Cardiac septum (tissue), 1 donor: Measurements from ENCODE around the gene EMX2. TPM values are rescaled to one million over a fixed set of nuclear protein-coding genes. Genes with fewer than 3 reads are reported as not detected.
A peak's percentile ranks its signal among the peaks of the same experiment; 100 is the strongest.

Experiments used
- DNase-seq: peaks from one replicate; pipeline ENCODE4 v3.0.0-alpha.2; 2020; ENCODE audit warnings: low spot score
- intact Hi-C: fragments of 100-400 bp; cut with DNase I; formaldehyde crosslinking; loops from one replicate; pipeline ENCODE4 v1.14.0; 2022
- total RNA-seq: library from RNA; stranded (reverse); fragmentation: NEBNext Ultra II Directional; extraction: Animal tissue kit (Norgen Biotek cat#: 25700); gene quantifications from one replicate; pipeline ENCODE4 v1.2.1, GENCODE V29; 2021
- donor health status: DM: no; HTN: no; CAD: no.

EMX2 gene
- total RNA-seq, 1 donor from 2014 or later: 0.19 TPM

GRCh38 chr10:117552701-117553141 is 10.2 kb downstream of the EMX2 start:
- DNase-seq: no peak
- intact Hi-C loops: no loop called here

DNA sequence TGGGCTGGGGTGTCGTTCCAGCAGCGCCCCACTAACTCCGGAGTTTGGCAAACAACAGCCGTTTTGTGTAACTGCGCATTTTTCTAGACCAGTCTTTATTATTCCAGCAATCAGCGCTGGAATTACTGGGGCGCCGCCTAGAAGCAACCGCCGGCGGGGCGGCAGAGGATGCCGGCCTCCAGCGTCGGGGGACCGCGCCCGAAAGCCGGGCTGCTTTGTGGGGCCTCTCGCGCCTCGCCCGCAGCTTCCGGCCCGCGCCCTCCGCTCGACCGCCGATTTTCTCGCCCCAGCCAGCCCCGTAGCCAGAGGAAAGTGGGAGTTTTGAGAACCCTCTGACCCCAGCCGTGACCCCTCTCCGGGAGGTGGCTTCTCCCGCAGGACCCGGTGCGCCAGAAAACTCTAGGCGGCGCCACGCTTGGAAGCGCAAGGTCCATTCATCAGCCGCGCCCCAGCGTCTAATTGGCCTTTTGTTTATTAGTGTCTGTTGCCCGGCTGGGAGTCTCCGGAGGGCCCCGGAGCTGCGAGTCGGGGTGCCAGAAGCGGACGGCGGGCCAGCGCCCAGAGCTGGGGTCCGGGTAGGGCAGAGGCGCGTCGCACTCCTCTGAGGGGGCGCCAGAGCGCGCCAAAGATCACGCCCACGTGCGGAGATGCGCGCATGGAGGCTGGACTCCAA is 10.7 kb downstream of the EMX2 start:
- intact Hi-C loops: no loop called here
- DNase-seq: no peak

- intact Hi-C loops: no loop called here
- no peak for DNase-seq
Observed at GRCh38 chr10:117553815-117554172, 11.2 kb downstream of the EMX2 start.

DNA sequence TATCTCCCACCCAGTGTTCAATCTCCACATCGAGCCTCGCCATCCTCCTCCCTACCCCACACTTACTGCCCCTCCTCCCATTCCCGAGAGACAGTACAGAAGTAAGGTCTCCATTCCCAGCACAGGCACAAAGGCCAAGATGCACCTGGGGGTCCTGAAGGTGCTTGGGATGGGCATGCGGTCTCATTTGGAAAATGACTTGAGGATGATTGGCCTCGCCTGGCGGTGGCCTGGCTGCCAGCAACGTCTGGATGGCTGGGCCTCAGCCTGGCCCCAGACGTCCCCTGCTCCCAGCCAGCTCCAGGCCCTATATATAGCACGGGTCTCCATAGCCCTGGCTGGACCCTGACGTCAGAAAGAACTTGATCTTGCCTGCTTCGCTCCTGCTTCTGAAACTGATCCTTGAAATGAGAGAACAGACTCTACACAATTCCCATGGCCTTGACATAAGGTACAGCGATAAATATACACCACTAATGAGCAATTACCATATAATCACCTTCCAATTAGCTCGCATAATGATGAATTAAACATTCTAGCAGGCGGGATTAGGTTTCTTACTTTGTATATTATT is 11.8 kb downstream of the EMX2 start:
- intact Hi-C loops: no loop called here
- no peak for DNase-seq

DNA sequence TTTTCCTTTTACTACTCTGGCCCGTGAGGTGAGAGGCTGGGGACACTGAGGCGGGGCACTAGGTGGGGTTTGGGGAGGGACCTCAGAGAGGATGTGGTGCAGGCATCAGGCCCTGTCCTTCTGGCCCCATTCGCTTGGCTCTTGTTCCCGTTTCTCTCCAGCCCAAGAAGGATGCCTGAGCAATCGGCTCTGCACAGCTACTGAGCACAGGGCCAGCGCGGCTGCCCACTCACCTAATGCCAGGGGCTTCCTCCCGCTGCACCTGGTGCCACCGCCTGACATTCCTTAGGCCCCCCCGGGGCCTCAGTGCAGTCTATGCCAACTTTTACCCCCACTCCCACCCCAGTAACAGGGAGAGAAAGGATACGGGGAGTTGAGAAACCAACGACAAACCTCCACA is 12.5 kb downstream of the EMX2 start:
- DNase-seq: no peak
- intact Hi-C loops: no loop called here

DNA sequence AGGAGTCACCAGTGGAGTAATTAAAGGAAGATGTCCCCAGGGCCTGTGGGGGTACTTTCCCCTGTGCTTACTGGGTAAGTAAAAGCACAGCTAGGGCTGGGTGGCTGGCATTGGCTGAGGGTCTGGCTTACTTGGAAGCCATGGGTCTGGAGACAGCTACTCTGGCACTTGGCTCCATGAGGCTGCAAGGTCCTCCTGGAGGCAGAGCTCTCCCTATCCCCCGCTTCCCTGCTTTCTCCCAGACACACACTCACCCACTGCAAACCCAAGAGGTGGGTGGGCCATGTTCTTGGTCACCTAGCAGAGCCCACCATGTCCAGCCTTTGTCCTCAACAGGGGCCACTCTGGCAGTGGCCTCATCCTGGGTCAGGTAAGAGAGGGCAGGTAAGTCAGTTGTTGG is 13.3 kb downstream of the EMX2 start:
- intact Hi-C loops: no loop called here
- no peak for DNase-seq

DNA sequence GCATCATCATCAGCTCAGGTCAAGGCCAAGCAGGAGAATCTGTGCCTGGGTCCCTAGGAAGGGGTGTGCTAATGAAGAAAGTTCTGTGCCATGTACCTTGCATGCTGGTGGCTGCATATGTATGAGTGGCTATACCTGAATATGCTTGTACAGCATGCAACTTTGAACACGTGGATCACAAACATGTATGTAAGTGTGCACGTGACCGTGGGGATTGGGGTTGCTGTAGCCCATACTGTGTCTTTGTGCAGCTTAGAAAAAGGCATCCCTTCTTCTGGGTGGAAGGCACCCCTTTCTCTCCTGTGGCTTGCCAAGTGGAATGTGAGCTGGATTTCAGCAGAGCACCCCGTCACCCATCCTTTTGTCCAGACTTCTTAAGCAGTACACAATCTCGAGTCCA is 13.8 kb downstream of the EMX2 start:
- no peak for DNase-seq
- intact Hi-C loops: no loop called here

- DNase-seq: no peak
Observed at GRCh38 chr10:117559712-117560111, 17.2 kb downstream of the EMX2 start.

GRCh38 chr10:117560942-117561341 is 18.4 kb downstream of the EMX2 start:
- intact Hi-C loops: no loop called here
- DNase-seq: no peak

More at GRCh38 chr10:117559712-117560111, 17.2 kb downstream of the EMX2 start:
- intact Hi-C loops: no loop called here

GRCh38 chr10:117562220-117562619 is 19.7 kb downstream of the EMX2 start:
- intact Hi-C loops: no loop called here
- no peak for DNase-seq

DNA sequence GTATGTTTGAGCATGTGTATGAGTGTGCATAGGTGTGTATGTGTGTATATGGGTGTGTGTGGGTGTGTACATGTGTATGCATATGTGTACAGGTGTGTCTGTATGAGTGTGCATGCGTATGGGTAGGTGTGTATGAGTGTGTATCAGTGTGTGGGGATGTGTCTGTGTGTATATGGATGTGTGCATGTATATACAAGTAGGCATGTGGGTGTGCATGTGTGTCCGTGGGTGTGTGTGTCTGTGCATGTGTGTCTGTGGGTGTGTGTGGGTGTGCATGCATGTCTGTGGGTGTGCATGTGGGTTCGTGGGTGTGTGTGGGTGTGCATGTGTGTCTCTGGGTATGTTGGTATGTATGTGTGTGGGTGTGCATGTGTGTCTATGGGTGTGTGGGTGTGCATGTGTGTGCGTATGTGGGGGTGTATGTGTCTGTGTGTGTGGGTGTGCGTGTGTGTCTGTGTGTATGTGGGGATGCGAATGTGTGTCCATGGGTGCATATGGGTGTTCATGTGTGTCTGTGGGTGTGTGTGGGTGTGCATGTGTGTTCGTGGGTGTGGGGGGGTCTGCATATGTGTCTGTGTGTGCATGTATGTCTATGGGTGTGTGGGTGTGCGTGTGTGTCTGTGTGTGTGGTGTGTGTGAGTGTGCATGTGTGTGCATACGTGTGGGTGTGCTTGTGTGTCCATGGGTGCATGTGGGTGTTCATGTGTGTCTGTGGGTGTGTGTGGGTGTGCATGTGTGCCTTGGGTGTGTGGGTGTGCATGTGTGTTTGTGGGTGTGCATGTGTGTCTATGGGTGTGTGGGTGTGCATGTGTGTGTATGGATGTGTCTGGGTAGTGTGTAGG is 20.6 kb downstream of the EMX2 start:
- intact Hi-C loops: no loop called here
- no peak for DNase-seq

DNA sequence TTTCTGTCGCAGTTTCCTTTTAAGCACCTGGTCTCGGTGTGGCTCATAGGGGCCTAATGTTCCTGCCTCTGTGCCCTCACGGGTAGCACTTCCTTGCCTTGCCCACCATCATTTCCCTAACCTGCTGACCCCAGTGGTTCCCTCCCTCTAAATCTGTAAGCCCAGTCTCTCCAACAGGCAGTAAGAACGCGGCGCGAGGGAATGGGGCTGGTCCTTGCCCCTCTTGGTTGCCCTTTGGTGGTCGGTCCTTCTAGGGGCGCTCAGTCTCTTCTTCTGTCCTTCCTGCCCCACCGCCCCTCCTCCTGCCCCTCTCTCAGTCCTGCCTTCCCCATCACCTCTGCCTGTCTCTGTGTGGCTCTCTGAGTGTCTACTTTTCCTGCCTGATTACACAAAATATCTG is 21.2 kb downstream of the EMX2 start:
- intact Hi-C loops: no loop called here

GRCh38 chr10:117565068-117565467 is 22.5 kb downstream of the EMX2 start:
- intact Hi-C loops: no loop called here
- DNase-seq: no peak

More for the DNA sequence above, 21.2 kb downstream of the EMX2 start:
- no peak for DNase-seq

DNA sequence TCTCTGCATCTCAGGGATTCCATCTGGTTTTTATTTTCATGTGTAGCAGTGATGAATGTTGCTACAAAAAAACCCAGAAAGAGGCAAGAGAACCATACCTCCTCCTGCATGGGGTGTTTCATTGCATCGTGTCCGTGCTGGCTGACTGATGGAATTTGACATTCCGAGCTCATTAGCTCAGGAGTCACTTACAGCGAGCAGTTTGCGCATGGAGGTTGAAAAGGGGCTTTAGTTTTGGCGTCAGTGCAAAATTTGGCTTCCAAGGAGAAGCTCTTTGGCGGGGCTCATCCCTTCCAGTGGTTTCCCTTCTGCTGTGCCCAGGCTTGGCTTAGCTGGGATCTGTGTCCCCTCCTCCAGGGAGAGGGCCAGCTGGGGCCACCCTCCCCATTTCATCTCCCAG is 25.8 kb downstream of the EMX2 start:
- intact Hi-C loops: no loop called here
- DNase-seq: no peak

DNA sequence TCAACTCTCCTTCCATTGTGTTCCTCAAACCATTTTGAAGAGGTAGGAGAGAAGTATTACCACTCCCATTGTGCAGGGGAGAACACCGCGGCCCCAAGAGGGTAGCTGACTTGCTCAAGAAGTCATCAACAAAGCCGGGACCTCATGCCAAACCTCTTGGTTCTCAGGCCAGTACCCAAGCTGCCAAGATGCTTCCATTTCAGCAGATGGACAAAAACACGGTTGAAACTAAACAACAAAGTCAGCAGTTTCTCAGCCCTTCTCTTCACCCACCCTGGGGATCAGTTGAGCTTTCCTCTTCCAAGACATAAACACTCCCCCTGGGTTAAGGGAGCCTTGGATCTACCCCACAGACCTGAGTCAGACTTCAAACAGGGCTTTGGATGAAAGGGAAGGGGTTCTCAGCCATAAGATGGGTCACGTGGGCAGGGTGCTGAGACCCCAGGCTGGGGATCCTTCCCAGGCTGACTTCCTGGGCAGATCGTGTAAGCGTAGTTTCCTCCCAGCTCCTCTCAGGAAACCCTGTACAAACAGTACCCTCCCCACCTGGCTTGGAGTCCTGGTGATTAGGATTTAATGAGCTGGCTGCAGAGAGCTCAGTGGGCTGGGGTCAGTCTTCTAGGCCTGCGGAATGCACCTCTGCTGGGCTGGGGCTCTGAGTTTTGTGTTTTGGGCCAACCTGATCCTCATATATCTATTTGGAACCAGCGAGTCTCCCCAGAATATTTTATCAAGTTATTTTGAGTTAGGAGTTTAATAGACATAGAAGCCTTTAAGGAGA is 27.3 kb downstream of the EMX2 start:
- intact Hi-C loops: no loop called here

DNA sequence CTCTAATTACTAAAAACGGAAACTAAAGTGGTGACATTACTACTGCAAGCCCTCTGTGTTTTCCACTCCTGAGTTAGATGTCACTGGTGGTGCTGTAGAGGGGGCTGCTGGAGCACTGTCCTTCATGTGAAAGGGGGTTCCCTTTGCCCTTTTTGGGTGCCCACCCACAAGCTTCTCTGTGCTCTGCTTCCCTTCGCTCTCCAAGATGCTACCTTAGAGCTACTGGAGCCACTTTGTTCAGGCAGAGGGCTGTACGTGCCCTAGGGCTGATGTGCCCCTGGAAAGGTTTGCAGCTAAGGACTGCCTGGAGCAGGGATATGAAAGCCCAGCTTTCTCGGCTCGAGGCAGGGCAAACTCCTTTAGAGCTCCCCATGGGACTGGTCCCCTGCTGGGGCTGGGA is 28.3 kb downstream of the EMX2 start:
- peak; percentile 61 for DNase-seq
- intact Hi-C loops: no loop called here

More for the DNA sequence above, 27.3 kb downstream of the EMX2 start:
- DNase-seq: peak; percentile 58

GRCh38 chr10:117574498-117575146 is 32.1 kb downstream of the EMX2 start:
- DNase-seq: no peak
- intact Hi-C loops: no loop called here

- intact Hi-C loops: no loop called here
- no peak for DNase-seq
Observed at GRCh38 chr10:117578490-117578889, 35.9 kb downstream of the EMX2 start.

GRCh38 chr10:117578999-117579590 is 36.5 kb downstream of the EMX2 start:
- intact Hi-C loops: no loop called here
- DNase-seq: no peak
